ENCODE data around the gene PLXNA2. TPM values are rescaled to one million over a fixed set of nuclear protein-coding genes. Genes with fewer than 3 reads are reported as not detected.

PLXNA2 gene
- total RNA-seq, 1 experiment from 2014 or later, result 17.7 TPM

- DNase-seq (ENCODE audit: low read depth), result peak; percentile 75
Observed at GRCh38 chr1:208093754-208094719, 150.1 kb downstream of the PLXNA2 start.

- DNase-seq (ENCODE audit: low read depth), result no peak
Observed at GRCh38 chr1:208093046-208093445, 151.1 kb downstream of the PLXNA2 start.

- peak; percentile 45 for DNase-seq (ENCODE audit: low read depth)
Observed at GRCh38 chr1:208090388-208091301, 153.5 kb downstream of the PLXNA2 start.

GRCh38 chr1:208089761-208090370 lies 154.3 kb downstream of the PLXNA2 start:
- no peak for DNase-seq (ENCODE audit: low read depth)

- no peak for DNase-seq (ENCODE audit: low read depth)
Observed at GRCh38 chr1:208089149-208089548, 155.0 kb downstream of the PLXNA2 start.

- no peak for DNase-seq (ENCODE audit: low read depth)
Observed at GRCh38 chr1:208088319-208088718, 155.9 kb downstream of the PLXNA2 start.

- no peak for DNase-seq (ENCODE audit: low read depth)
Observed at GRCh38 chr1:208085655-208086515, 158.3 kb downstream of the PLXNA2 start.

- no peak for DNase-seq (ENCODE audit: low read depth)
Observed at GRCh38 chr1:208084764-208085163, 159.4 kb downstream of the PLXNA2 start.

GRCh38 chr1:208084220-208084619 lies 160.0 kb downstream of the PLXNA2 start:
- DNase-seq (ENCODE audit: low read depth), result no peak

- DNase-seq (ENCODE audit: low read depth), result no peak
Observed at GRCh38 chr1:208083715-208084085, 160.5 kb downstream of the PLXNA2 start.

GRCh38 chr1:208083016-208083714 lies 161.0 kb downstream of the PLXNA2 start:
- no peak for DNase-seq (ENCODE audit: low read depth)

- no peak for DNase-seq (ENCODE audit: low read depth)
Observed at GRCh38 chr1:208081972-208082371, 162.2 kb downstream of the PLXNA2 start.

- DNase-seq (ENCODE audit: low read depth), result no peak
Observed at GRCh38 chr1:208080396-208081286, 163.5 kb downstream of the PLXNA2 start.

GRCh38 chr1:208079161-208079560 lies 165.0 kb downstream of the PLXNA2 start:
- DNase-seq (ENCODE audit: low read depth), result no peak

GRCh38 chr1:208078752-208079151 lies 165.4 kb downstream of the PLXNA2 start:
- DNase-seq (ENCODE audit: low read depth), result no peak

- DNase-seq (ENCODE audit: low read depth), result no peak
Observed at GRCh38 chr1:208077232-208078075, 166.7 kb downstream of the PLXNA2 start.

GRCh38 chr1:208074353-208074752 lies 169.8 kb downstream of the PLXNA2 start:
- DNase-seq (ENCODE audit: low read depth), result no peak

- no peak for DNase-seq (ENCODE audit: low read depth)
Observed at GRCh38 chr1:208071435-208072031, 172.7 kb downstream of the PLXNA2 start.

Data from LHCN-M2 (cell line).